B cell (primary cell): ENCODE measurements around the gene DSG3.

Experiments
- EZH2 ChIP-seq: IDR thresholded peaks from 2 replicates; pipeline ENCODE4 v1.6.1; 2012; ENCODE audit warnings: borderline replicate concordance, low read depth, mild to moderate bottlenecking, moderate library complexity, low read length; ENCODE audit not compliant: insufficient read depth, poor library complexity, severe bottlenecking
- TF ChIP-seq, protein P1 (sequence below): fragments of 200-600 bp; IDR thresholded peaks from one replicate; pipeline ENCODE4 v1.8.0; 2022; ENCODE audit warnings: antibody characterized with exemption, mild to moderate bottlenecking

DNA sequence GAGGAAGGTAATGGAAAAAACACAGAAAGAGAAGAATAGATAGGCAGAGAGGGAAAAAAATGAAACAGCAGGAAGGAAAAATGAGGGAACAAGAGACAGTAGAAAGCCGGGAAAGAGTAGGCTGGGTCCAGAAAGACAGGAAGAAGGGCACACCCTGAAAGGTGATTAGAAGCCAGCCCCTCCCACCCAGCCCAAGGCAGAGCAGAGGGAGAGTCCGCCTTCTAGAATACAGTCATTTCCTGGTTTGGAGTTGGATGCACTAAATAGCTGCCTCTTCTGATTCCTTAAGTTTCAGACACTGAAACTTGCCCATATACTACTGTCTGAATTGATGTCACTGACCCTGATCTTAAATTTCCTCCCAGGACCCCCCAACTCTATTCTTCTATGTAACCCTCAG lies 17.9 kb upstream of the DSG3 start:
- TF ChIP-seq, protein P1, sequence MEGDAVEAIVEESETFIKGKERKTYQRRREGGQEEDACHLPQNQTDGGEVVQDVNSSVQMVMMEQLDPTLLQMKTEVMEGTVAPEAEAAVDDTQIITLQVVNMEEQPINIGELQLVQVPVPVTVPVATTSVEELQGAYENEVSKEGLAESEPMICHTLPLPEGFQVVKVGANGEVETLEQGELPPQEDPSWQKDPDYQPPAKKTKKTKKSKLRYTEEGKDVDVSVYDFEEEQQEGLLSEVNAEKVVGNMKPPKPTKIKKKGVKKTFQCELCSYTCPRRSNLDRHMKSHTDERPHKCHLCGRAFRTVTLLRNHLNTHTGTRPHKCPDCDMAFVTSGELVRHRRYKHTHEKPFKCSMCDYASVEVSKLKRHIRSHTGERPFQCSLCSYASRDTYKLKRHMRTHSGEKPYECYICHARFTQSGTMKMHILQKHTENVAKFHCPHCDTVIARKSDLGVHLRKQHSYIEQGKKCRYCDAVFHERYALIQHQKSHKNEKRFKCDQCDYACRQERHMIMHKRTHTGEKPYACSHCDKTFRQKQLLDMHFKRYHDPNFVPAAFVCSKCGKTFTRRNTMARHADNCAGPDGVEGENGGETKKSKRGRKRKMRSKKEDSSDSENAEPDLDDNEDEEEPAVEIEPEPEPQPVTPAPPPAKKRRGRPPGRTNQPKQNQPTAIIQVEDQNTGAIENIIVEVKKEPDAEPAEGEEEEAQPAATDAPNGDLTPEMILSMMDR: no peak
- TF ChIP-seq EZH2: no peak
